Activated CD4-positive, alpha-beta memory T cell treated with anti-CD3 and anti-CD28 coated beads, Interleukin-2, amount 10 ng/mL, durations not matched to agents 7 days and 5 days (primary cell): ENCODE data around the gene GRK5. TPM values are rescaled to one million over a fixed set of nuclear protein-coding genes. Genes with fewer than 3 reads are reported as not detected.

Source experiments
- CTCF ChIA-PET: fragments of 350-600 bp; sonication (Branson Sonifier 250); formaldehyde crosslinking; loops from one replicate; lab custom pipeline; 2021; ENCODE audit warnings: antibody characterized with exemption, inconsistent platforms; lab: Charles Lee
- POLR2A ChIA-PET: fragments of 350-600 bp; sonication (Branson Sonifier 250); formaldehyde crosslinking; loops from one replicate; lab custom pipeline; 2021; ENCODE audit warnings: antibody characterized with exemption; lab: Charles Lee
- DNase-seq: peaks from one replicate; pipeline ENCODE4 v3.0.0-alpha.2; 2020
- H3K27ac Mint-ChIP-seq: one replicate; pipeline ENCODE4 v1.8.0; 2021; ENCODE audit warnings: mild to moderate bottlenecking, mixed read lengths
- H3K27me3 Mint-ChIP-seq: one replicate; pipeline ENCODE4 v1.8.0; 2021; ENCODE audit warnings: mixed read lengths
- H3K36me3 Mint-ChIP-seq: one replicate; pipeline ENCODE4 v1.8.0; 2021; ENCODE audit warnings: low read depth, mixed read lengths
- H3K4me1 Mint-ChIP-seq: one replicate; pipeline ENCODE4 v1.8.0; 2021; ENCODE audit warnings: mixed read lengths
- H3K4me3 Mint-ChIP-seq: one replicate; pipeline ENCODE4 v1.8.0; 2021; ENCODE audit warnings: mild to moderate bottlenecking, mixed read lengths
- H3K9me3 Mint-ChIP-seq: one replicate; pipeline ENCODE4 v1.8.0; 2021; ENCODE audit warnings: mixed read lengths
- total RNA-seq, 2 experiments: library from RNA; stranded (reverse); gene quantifications; one replicate each; pipeline ENCODE4 v1.2.3, GENCODE V29; 2021

Gene GRK5
- total RNA-seq, 2 experiments from 2014 or later, result 29.8 to 30.6 TPM

DNA sequence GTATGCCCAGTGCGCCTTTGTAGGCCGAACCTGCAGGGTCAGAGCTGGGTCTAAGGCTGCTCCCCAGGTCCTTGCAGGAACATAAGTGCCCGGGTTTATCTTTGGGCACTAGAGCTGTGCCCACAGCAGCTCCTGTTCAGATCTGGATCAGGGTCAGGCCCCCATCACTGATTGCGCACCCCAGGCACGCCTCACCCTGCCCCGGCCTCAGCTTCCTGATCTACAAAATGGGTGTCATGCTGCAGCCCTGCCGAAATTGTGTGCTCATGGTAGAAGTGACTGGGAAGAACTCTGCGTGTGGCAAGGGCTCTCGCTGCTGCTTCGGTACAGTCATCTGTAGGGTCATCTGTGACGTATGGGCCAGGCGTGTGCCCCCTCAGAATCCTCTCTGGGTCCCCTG, 100.7 kb downstream of the GRK5 start:
- Mint-ChIP-seq H3K27ac (no peak overlapping the region), H3K27me3 (peaks cover 24% of the 10 kb centered on the region), H3K36me3 (peaks cover 15% of the 10 kb centered on the region), H3K4me3 (no peak overlapping the region), H3K9me3 (peaks cover 7% of the 10 kb centered on the region), H3K4me1 (peaks cover 72% of the 10 kb centered on the region)
- ChIA-PET POLR2A (interaction anchor here (1.1 to 2.0 kb wide), 3 partner anchors 28 to 101 kb away, joined by 3 to 8 read pairs (median 3); partner anchors contain the start of gene GRK5), CTCF (interaction anchor here (1.3 to 3.7 kb wide), 3 partner anchors 98 to 109 kb away, joined by 4 to 42 read pairs (median 10); no protein-coding TSS in a partner anchor)
- no peak for DNase-seq

DNA sequence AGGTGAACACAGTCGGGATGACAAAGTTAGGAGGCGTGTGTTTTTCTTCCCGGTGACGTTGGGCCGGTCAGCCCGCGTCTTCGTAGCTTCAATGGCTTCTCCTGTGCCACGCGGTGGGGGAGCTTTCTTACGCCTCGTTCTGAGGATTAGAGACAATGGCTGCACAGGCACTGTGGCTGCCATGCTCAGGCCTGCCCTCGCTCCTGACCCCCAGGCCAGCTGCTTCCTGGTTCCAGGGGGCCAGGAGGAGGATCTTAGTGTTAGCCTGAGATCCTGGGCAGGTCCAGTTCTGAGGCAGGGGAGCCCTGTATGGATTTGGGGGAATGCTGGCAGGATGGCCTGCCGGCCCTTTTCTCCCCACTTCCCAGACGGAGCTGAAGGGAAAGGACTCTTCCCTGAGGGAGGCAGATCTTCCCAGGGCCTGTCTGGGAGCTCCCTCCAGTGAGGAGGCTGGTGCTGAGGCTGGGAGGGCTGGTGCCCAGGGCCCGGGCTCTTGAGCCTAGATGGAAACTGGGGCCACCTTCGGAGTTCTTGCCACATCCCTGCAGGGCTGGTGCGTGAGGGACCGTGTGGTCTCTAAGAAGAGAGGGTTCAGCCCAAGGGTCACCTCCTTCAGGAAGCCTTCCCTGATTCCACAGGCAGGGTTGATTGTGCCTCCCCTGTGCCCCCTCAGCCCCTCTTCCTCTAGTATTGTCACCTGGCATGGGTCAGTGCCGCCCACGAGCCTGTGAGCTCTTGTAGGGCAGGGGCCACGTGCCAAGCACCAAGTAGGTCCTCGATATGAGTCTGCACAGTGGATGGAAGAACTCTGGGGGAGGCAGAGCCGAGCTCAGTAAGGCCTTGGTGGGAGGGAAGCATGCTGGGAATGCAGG, 101.4 kb downstream of the GRK5 start:
- ChIA-PET POLR2A (interaction anchor here (1.1 to 2.0 kb wide), 3 partner anchors 27 to 102 kb away, joined by 3 to 8 read pairs (median 3); partner anchors contain the start of gene GRK5), CTCF (interaction anchor here (0.9 to 3.7 kb wide), 5 partner anchors 24 to 110 kb away, joined by 3 to 42 read pairs (median 5); partner anchors contain the start of gene GRK5)
- Mint-ChIP-seq H3K9me3 (peaks cover 7% of the 10 kb centered on the region), H3K36me3 (peaks cover 17% of the 10 kb centered on the region), H3K4me3 (no peak overlapping the region), H3K27me3 (peaks cover 24% of the 10 kb centered on the region), H3K4me1 (peaks cover 73% of the 10 kb centered on the region), H3K27ac (no peak overlapping the region)
- no peak for DNase-seq

DNA sequence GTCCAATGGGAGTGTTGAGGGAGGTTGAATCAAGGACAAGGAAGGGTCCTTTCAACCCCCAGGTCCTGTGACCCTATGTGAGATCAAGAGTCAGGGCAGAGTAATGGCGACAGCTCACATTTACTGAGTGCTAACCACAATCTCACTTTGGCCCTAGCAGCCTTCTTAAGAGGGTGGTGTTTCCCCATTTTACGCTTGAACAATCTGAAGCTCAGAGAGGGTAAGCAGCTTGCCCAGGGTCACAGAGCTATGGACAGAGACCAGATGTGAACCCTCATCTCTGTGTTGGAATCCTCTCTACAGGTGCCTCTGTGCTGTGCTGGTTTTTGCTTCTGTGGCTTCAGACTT, 102.0 kb downstream of the GRK5 start:
- POLR2A ChIA-PET, result interaction anchor here (2.0 kb wide), 1 partner anchor 103 kb away, joined by 8 read pairs; the partner anchor contains the start of gene GRK5
- H3K27ac Mint-ChIP-seq, result no peak overlapping the region

DNA sequence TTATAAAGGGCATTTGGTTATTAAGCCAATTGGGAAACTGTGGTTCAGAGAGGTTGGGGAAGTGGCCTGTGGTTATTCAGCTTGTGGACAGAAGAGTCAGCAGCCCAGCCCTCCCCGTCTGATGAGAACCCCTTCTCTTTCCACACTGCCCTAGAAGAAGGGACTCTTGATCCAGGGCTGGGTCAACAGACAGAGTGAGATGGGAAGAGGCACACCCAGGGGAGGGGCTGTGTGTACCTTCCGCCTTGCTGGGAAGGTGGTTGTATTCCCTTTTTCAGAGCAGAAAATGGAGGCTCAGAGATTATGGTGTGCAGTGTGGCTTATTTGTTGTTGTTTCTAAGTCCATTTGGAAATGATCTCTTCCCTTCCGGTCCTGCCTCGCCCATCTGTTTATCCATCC, 103.4 kb downstream of the GRK5 start:
- Mint-ChIP-seq H3K9me3 (peaks cover 7% of the 10 kb centered on the region), H3K4me3 (no peak overlapping the region), H3K27ac (no peak overlapping the region), H3K4me1 (peaks cover 74% of the 10 kb centered on the region), H3K36me3 (peaks cover 17% of the 10 kb centered on the region), H3K27me3 (peaks cover 24% of the 10 kb centered on the region)
- no peak for DNase-seq
- CTCF ChIA-PET, result no interaction called here
- POLR2A ChIA-PET, result no interaction called here

More for the DNA sequence above, 102.0 kb downstream of the GRK5 start:
- peaks cover 24% of the 10 kb centered on the region for H3K27me3 Mint-ChIP-seq
- CTCF ChIA-PET, result interaction anchor here (0.9 to 3.1 kb wide), 3 partner anchors 24 to 110 kb away, joined by 3 to 10 read pairs (median 5); partner anchors contain the start of gene GRK5
- DNase-seq, result no peak
- H3K9me3 Mint-ChIP-seq, result peaks cover 7% of the 10 kb centered on the region
- H3K4me3 Mint-ChIP-seq, result no peak overlapping the region
- peaks cover 74% of the 10 kb centered on the region for H3K4me1 Mint-ChIP-seq
- H3K36me3 Mint-ChIP-seq, result peaks cover 17% of the 10 kb centered on the region

DNA sequence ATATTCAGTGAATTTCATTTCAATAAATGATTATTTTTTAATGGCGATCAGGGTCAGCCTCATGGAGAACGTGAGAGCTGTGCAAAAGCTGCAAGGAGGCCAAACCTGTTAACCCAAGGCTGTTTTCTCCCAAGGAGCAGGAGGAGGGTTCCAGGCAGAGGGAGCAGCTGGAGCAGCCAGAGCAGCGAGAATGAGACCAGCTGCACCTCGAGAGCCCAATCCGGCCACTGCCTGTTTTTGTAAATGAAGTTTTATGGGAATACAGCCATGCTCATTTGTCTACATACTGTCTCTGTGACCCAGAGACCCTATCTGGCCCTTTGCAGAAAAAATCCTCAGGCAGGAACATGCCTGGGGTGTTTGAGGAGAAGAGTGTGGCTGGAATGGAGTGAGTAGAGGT, 104.9 kb downstream of the GRK5 start:
- no peak for DNase-seq
- Mint-ChIP-seq H3K4me3 (no peak overlapping the region), H3K27ac (peak overlapping the region; percentile 77), H3K27me3 (peaks cover 33% of the 10 kb centered on the region), H3K4me1 (peaks cover 72% of the 10 kb centered on the region), H3K9me3 (peaks cover 7% of the 10 kb centered on the region), H3K36me3 (peaks cover 17% of the 10 kb centered on the region)
- ChIA-PET POLR2A (interaction anchor here (1.4 kb wide), 1 partner anchor 105 kb away, joined by 6 read pairs; the partner anchor contains the start of gene GRK5), CTCF (interaction anchor here (0.7 to 1.1 kb wide), 2 partner anchors 9 to 106 kb away, joined by 3 to 4 read pairs; no protein-coding TSS in a partner anchor)

DNA sequence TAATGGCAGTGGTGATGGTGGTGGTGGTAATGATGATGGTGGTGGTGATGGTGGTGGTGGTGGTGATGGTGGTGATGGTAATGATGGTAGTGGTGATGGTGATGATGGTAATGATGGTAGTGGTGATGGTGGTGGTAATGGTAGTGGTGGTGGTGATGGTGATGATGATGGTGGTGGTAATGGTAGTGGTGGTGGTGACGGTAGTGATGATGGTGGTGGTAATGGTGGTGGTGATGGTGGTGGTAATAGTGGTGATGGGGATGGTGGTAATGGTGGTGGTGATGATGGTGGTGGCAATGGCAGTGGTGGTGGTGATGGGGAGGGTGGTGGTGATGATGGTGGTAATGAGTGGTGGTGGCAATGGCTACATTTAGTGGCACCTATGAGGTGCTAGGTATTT, 105.7 kb downstream of the GRK5 start:
- Mint-ChIP-seq H3K9me3 (peaks cover 7% of the 10 kb centered on the region), H3K27ac (peak overlapping the region; percentile 77), H3K27me3 (peaks cover 39% of the 10 kb centered on the region), H3K4me1 (peaks cover 64% of the 10 kb centered on the region), H3K36me3 (peaks cover 17% of the 10 kb centered on the region), H3K4me3 (peak overlapping the region; percentile 59)
- ChIA-PET CTCF (interaction anchor here (0.6 kb wide), 1 partner anchor 107 kb away, joined by 3 read pairs; no protein-coding TSS in a partner anchor), POLR2A (no interaction called here)
- no peak for DNase-seq

DNA sequence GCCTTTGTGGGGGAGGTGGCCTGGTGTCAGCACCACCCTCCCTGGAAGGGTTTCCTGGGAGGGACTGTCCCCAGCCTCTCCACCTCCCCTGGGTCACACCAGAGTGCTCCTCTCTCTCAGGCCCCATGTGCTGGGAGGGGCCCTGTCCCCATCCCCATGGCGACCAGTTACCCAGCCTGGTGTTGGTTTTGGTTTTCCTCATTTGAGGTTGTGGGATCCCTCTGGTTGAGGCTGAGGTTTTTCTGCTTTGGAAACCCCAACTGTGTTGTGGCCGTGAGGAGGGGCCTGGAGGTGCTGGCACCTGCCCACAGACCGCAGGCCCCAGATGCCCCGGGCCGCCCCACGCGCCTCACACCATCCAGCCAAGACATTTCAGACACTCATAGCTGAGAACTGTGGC, 106.3 kb downstream of the GRK5 start:
- POLR2A ChIA-PET, result interaction anchor here (1.3 to 1.5 kb wide), 3 partner anchors 12 to 107 kb away, joined by 4 to 11 read pairs (median 8); partner anchors contain the start of gene GRK5
- Mint-ChIP-seq H3K4me1 (peaks cover 61% of the 10 kb centered on the region), H3K9me3 (peaks cover 7% of the 10 kb centered on the region), H3K36me3 (peaks cover 17% of the 10 kb centered on the region), H3K4me3 (peak overlapping the region; percentile 44), H3K27me3 (peaks cover 44% of the 10 kb centered on the region), H3K27ac (no peak overlapping the region)
- CTCF ChIA-PET, result no interaction called here
- peak; percentile 71 for DNase-seq

DNA sequence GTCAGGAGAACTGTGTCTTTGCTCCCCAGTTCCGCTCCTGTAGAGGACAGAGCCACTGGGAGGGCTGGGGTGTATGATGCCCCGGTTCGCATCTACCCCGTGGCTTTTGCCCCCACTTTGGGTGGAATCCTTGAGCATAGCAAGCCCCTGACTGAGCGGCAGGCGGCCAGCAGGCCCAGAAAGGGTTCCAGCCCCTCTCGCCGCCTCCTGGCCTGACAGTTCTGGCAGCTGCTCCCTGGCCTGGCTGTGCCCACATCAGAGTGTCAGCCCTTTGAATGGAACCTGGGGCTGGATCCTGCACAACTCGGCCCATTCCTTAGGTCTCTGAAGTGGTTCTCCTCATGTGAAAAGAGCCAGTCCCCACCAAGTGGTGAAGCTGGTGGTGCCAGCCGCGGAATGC, 106.7 kb downstream of the GRK5 start:
- DNase-seq, result no peak
- Mint-ChIP-seq H3K9me3 (peaks cover 7% of the 10 kb centered on the region), H3K4me1 (peaks cover 61% of the 10 kb centered on the region), H3K36me3 (peaks cover 17% of the 10 kb centered on the region), H3K4me3 (no peak overlapping the region), H3K27me3 (peaks cover 48% of the 10 kb centered on the region), H3K27ac (no peak overlapping the region)
- ChIA-PET CTCF (interaction anchor here (1.3 kb wide), 1 partner anchor 115 kb away, joined by 3 read pairs; no protein-coding TSS in a partner anchor), POLR2A (interaction anchor here (1.3 to 1.5 kb wide), 3 partner anchors 12 to 107 kb away, joined by 4 to 11 read pairs (median 8); partner anchors contain the start of gene GRK5)

DNA sequence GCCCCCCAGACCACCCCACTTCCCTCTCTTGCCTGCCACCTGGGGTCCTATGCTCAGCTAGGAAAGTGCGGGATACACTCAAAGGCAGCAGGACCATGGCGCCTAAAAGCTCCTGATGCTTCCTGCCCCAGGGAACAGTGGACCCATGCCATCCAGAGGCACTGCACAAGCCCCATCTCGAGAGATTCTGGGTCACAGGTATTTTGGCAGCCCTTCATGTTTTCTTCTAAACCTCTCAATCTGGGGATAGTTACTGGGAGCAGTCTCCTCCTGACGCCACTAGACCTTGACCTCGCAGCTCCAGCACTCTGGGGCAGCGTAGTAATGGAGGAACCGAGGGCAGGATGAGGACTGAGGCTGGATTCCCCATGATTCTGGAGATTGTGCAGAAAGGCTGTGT, 107.1 kb downstream of the GRK5 start:
- no peak overlapping the region for H3K27ac Mint-ChIP-seq
- POLR2A ChIA-PET, result interaction anchor here (1.3 to 1.5 kb wide), 3 partner anchors 13 to 108 kb away, joined by 4 to 11 read pairs (median 8); partner anchors contain the start of gene GRK5
- no peak for DNase-seq
- CTCF ChIA-PET, result interaction anchor here (1.3 kb wide), 1 partner anchor 115 kb away, joined by 3 read pairs; no protein-coding TSS in a partner anchor
- H3K9me3 Mint-ChIP-seq, result peaks cover 7% of the 10 kb centered on the region
- H3K36me3 Mint-ChIP-seq, result peaks cover 17% of the 10 kb centered on the region
- peaks cover 44% of the 10 kb centered on the region for H3K27me3 Mint-ChIP-seq
- no peak overlapping the region for H3K4me3 Mint-ChIP-seq
- peaks cover 61% of the 10 kb centered on the region for H3K4me1 Mint-ChIP-seq

DNA sequence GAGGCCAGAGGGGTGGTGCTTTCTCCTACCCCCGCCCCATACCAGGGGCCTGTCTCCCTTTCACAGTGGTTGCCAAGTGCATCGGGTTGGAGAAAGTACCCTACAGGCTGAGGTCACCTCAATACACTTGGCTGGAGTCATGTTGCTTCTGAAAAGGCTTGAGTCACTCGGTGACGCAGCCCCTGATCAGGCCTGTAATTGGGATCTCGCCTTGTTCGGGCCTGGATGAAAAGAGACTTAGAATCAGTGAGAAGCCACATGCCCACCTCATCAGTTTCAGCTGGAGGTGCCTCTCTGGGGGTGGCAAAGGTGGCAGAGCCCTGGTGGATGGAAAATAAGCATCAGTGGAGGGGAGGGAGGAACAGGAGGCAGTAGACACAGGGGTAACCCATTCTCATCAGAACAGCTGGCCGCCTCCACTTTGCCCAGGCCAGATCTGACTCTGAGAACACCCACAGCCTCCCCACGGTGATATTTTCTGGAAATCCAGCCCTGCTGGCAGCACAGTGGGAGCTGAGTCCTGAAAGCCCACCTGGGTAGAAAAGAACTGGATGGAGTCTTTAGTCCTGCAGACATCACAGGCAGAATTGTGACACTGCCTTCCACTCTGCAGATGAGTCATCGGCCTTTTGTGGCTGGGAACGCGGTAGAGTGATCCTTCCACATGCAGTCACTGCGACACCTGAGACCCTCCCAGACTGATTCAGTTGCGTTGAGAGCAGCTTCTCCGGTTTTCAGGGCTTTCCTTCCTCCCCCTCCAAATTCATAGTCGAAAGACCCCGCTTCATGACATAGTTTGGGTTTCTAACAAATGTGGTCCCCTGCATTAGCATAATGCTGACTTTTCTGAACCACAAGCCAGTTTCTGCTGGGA, 108.0 kb downstream of the GRK5 start:
- H3K27ac Mint-ChIP-seq, result peak overlapping the region; percentile 12
- peaks cover 18% of the 10 kb centered on the region for H3K36me3 Mint-ChIP-seq
- CTCF ChIA-PET, result interaction anchor here (0.6 to 1.3 kb wide), 3 partner anchors 8 to 116 kb away, joined by 3 read pairs; no protein-coding TSS in a partner anchor
- DNase-seq, result peak; percentile 79
- peak overlapping the region; percentile 23 for H3K4me3 Mint-ChIP-seq
- peaks cover 41% of the 10 kb centered on the region for H3K27me3 Mint-ChIP-seq
- H3K9me3 Mint-ChIP-seq, result peaks cover 7% of the 10 kb centered on the region
- H3K4me1 Mint-ChIP-seq, result peaks cover 58% of the 10 kb centered on the region
- POLR2A ChIA-PET, result interaction anchor here (1.0 to 2.2 kb wide), 5 partner anchors 9 to 174 kb away, joined by 3 to 10 read pairs (median 3); no protein-coding TSS in a partner anchor

DNA sequence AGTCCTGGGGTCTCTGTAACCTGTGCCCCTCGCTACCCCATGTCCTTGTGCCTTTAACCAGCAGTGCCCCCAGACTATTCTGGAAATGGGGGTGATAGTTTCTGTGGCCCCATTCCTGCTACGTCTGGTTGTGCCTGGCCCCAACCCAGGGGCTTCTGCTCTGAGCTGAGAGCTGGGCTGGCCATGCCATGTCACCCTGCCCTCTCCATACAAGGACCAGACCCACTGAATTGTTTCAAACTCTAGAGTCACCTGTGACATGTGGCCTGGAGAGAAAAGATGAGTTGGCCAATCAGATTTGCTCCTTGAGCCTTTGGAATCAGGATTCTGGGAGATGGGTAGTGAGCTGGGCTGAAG, 108.6 kb downstream of the GRK5 start:
- Mint-ChIP-seq H3K36me3 (peaks cover 16% of the 10 kb centered on the region), H3K4me3 (no peak overlapping the region), H3K4me1 (peaks cover 52% of the 10 kb centered on the region), H3K27me3 (peaks cover 34% of the 10 kb centered on the region), H3K9me3 (peaks cover 7% of the 10 kb centered on the region), H3K27ac (no peak overlapping the region)
- CTCF ChIA-PET, result interaction anchor here (0.6 to 0.8 kb wide), 2 partner anchors 9 to 12 kb away, joined by 3 read pairs; no protein-coding TSS in a partner anchor
- POLR2A ChIA-PET, result interaction anchor here (1.0 to 2.2 kb wide), 5 partner anchors 10 to 173 kb away, joined by 3 to 10 read pairs (median 3); no protein-coding TSS in a partner anchor
- DNase-seq, result no peak

DNA sequence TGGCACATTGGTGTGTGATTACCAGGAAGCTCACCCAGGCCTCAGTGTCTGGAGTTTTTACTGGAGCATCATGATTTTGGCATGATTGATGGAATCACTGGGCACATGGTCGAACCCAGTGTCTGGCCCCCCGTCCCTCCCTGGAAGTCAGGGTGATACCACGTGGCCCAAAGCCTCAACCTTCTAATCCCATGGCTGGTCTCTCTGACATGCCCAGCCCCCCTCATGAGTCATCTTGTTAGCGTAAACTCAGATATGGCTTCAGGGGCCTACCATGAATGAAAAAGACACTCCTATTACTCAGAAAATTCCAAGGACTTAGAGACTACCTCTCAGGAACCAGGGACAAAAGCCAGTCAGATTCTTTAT, 109.3 kb downstream of the GRK5 start:
- H3K4me1 Mint-ChIP-seq, result peaks cover 49% of the 10 kb centered on the region
- ChIA-PET CTCF (no interaction called here), POLR2A (interaction anchor here (1.1 to 2.2 kb wide), 3 partner anchors 11 to 173 kb away, joined by 3 to 10 read pairs (median 3); no protein-coding TSS in a partner anchor)
- H3K4me3 Mint-ChIP-seq, result no peak overlapping the region
- H3K27me3 Mint-ChIP-seq, result peaks cover 31% of the 10 kb centered on the region
- H3K9me3 Mint-ChIP-seq, result peaks cover 7% of the 10 kb centered on the region
- H3K27ac Mint-ChIP-seq, result no peak overlapping the region
- H3K36me3 Mint-ChIP-seq, result peaks cover 13% of the 10 kb centered on the region
- no peak for DNase-seq
